Neuronal stem cell (in vitro differentiated cells): ENCODE data around the gene CARMIL1.

Source experiments
- DNase-seq: peaks from one replicate; pipeline ENCODE4 v3.0.0-alpha.2; 2013; ENCODE audit warnings: low spot score
- H2AFZ ChIP-seq: one replicate; pipeline ENCODE4 v1.6.1; 2013; ENCODE audit warnings: mild to moderate bottlenecking, low read length, inconsistent platforms
- H2AK5ac ChIP-seq: 2 replicates; pipeline ENCODE4 v1.6.1; 2013; ENCODE audit warnings: low read depth, mild to moderate bottlenecking, inconsistent platforms, low read length, moderate library complexity, mixed read lengths
- H2BK120ac ChIP-seq: 2 replicates; pipeline ENCODE4 v1.6.1; 2013; ENCODE audit warnings: low read depth, mild to moderate bottlenecking, inconsistent platforms, low read length, moderate library complexity, mixed read lengths
- H2BK12ac ChIP-seq: one replicate; pipeline ENCODE4 v1.6.1; 2013; ENCODE audit warnings: low read length, inconsistent platforms
- H2BK15ac ChIP-seq: 2 replicates; pipeline ENCODE4 v1.6.1; 2013; ENCODE audit warnings: mild to moderate bottlenecking, low read length, inconsistent platforms, mixed read lengths
- H2BK5ac ChIP-seq: one replicate; pipeline ENCODE4 v1.6.1; 2013; ENCODE audit warnings: inconsistent platforms, mild to moderate bottlenecking, low read length, moderate library complexity
- H3K14ac ChIP-seq: one replicate; pipeline ENCODE4 v1.6.1; 2013; ENCODE audit warnings: low read length, inconsistent platforms
- H3K18ac ChIP-seq: 2 replicates; pipeline ENCODE4 v1.6.1; 2013; ENCODE audit warnings: low read length, inconsistent platforms
- H3K23ac ChIP-seq: 2 replicates; pipeline ENCODE4 v1.6.1; 2013; ENCODE audit warnings: low read depth, mild to moderate bottlenecking, mixed read lengths, low read length, inconsistent platforms; ENCODE audit not compliant: poor library complexity
- H3K27ac ChIP-seq: replicated peaks from 3 replicates; pipeline ENCODE4 v1.5.1; 2013; ENCODE audit warnings: low read length, inconsistent platforms
- H3K27me3 ChIP-seq, 3 experiments: 2 replicates each; pipeline ENCODE4 v1.6.1; 2013; ENCODE audit warnings: low read length in 3 of 3, mild to moderate bottlenecking in 2 of 3, inconsistent platforms in 1 of 3, low read depth in 1 of 3, mixed read lengths in 1 of 3, moderate library complexity in 1 of 3; ENCODE audit not compliant: control insufficient read depth in 3 of 3, insufficient read depth in 3 of 3
- H3K36me3 ChIP-seq, 2 donors: replicated peaks in 1 of 2; 2 replicates each; pipeline ENCODE4 v1.6.1; 2013; ENCODE audit warnings: low read length in 2 of 2; ENCODE audit not compliant: control insufficient read depth in 2 of 2, insufficient read depth in 2 of 2
- H3K4ac ChIP-seq: 2 replicates; pipeline ENCODE4 v1.6.1; 2013; ENCODE audit warnings: inconsistent platforms, mild to moderate bottlenecking, low read length, moderate library complexity
- H3K4me1 ChIP-seq, 2 donors: 1 replicate in 1 of 2; 2 replicates in 1 of 2; pipeline ENCODE4 v1.6.1; 2013; ENCODE audit warnings: low read length in 2 of 2, low read depth in 1 of 2; ENCODE audit not compliant: control insufficient read depth in 2 of 2, insufficient read depth in 1 of 2
- H3K4me2 ChIP-seq: one replicate; pipeline ENCODE4 v1.6.1; 2013; ENCODE audit warnings: mild to moderate bottlenecking, low read length, inconsistent platforms; ENCODE audit not compliant: insufficient read depth, poor library complexity, severe bottlenecking
- H3K4me3 ChIP-seq, 2 donors: 2 replicates each; pipeline ENCODE4 v1.5.1; 2013; ENCODE audit warnings: low read length in 2 of 2, mild to moderate bottlenecking in 2 of 2, inconsistent platforms in 1 of 2, moderate library complexity in 1 of 2
- H3K79me1 ChIP-seq: one replicate; pipeline ENCODE4 v1.6.1; 2013; ENCODE audit warnings: low read depth, mild to moderate bottlenecking, inconsistent platforms, low read length, moderate library complexity
- H3K9ac ChIP-seq: one replicate; pipeline ENCODE4 v1.6.1; 2013; ENCODE audit warnings: mild to moderate bottlenecking, low read depth, low read length, inconsistent platforms; ENCODE audit not compliant: poor library complexity
- H3K9me3 ChIP-seq, 2 donors: replicated peaks in 1 of 2; 2 replicates each; pipeline versions ENCODE3 to v1.6.1; 2013; ENCODE audit warnings: low read length in 2 of 2, mild to moderate bottlenecking in 2 of 2, inconsistent platforms in 1 of 2, low read depth in 1 of 2, mixed read lengths in 1 of 2, moderate library complexity in 1 of 2; ENCODE audit not compliant: control insufficient read depth in 2 of 2, insufficient read depth in 1 of 2
- H4K8ac ChIP-seq: one replicate; pipeline ENCODE4 v1.6.1; 2013; ENCODE audit warnings: low read depth, mild to moderate bottlenecking, inconsistent platforms, low read length, moderate library complexity
- H4K91ac ChIP-seq: one replicate; pipeline ENCODE4 v1.6.1; 2013; ENCODE audit warnings: low read length, low read depth, mild to moderate bottlenecking, inconsistent platforms; ENCODE audit not compliant: poor library complexity
- WGBS, 2 donors: extraction: QIAGEN DNeasy Blood & Tissue Kit; methylation state at CpG; one replicate each; pipeline ENCODE4 v1.1.7; 2013; ENCODE audit warnings: missing lambda C conversion rate in 2 of 2, mixed read lengths in 1 of 2; ENCODE audit not compliant: insufficient read length in 2 of 2, insufficient replicate concordance in 1 of 2; ENCODE audit errors: extremely low coverage in 2 of 2; 5-methylcytosine and 5-hydroxymethylcytosine counted together

Gene CARMIL1

DNA sequence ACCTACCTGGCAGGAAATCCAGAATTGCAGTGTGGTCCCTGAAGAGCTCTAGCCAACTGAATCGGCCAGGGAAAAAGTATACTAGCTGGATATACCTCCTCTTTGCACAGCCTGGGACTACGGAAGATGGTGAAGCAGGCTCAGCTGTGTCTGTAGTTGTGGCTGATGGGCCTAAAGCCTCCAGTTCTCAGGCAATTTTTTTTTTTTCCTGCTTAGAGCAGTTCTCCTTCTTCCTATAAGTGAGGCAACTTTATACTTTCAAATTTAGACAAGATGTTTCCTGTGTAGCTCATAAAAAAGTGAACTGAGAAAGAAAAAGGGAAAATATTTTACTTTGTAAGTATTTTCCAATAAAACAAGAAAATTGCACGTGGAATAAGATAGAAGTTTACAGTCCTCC is 172.9 kb downstream of the CARMIL1 start:
- no peaks in the 10 kb centered on the region for H3K36me3 ChIP-seq
- no peak overlapping the region for H3K9ac ChIP-seq
- no peak overlapping the region for H3K18ac ChIP-seq
- H2AFZ ChIP-seq, result no peak overlapping the region
- no peak overlapping the region for H2BK5ac ChIP-seq
- H3K14ac ChIP-seq, result no peak overlapping the region
- H4K91ac ChIP-seq, result no peak overlapping the region
- H2BK120ac ChIP-seq, result no peak overlapping the region
- H3K23ac ChIP-seq, result no peak overlapping the region
- no peak overlapping the region for H3K4me3 ChIP-seq
- no peak for DNase-seq
- no peaks in the 10 kb centered on the region for H3K79me1 ChIP-seq
- H3K4me2 ChIP-seq, result no peak overlapping the region
- H2BK15ac ChIP-seq, result no peak overlapping the region
- no peaks in the 10 kb centered on the region for H3K9me3 ChIP-seq
- no peak overlapping the region for H2AK5ac ChIP-seq
- peaks cover 1 to 21% of the 10 kb centered on the region in 2 donors for H3K4me1 ChIP-seq
- WGBS, 2 donors, result no CpG with 5 or more reads among the region's 3 CpGs
- H3K27ac ChIP-seq, result no peak overlapping the region
- H2BK12ac ChIP-seq, result no peak overlapping the region
- no peak overlapping the region for H4K8ac ChIP-seq
- no peaks in the 10 kb centered on the region for H3K27me3 ChIP-seq
- H3K4ac ChIP-seq, result no peak overlapping the region

DNA sequence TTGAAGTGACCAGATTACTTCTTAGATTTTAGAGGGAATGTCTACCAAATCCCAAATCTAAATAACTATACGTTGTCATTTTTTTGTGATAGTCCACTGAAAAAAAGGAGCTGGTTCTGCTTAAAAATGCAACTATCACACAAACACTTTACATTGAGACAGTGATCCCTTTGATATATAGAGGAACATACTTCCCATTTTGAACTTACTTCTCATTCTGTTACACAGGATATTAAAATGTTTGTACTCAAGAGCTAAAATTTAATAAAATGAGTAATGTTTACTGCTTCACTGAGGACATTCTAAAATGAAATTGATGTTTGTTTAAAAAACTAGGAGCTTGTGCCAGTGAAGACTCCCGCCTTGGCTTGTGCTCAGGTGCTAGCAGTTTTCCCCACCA is 174.1 kb downstream of the CARMIL1 start:
- DNase-seq, result no peak
- no CpG with 5 or more reads among the region's 2 CpGs for WGBS, 2 donors
- H3K23ac ChIP-seq, result no peak overlapping the region

GRCh38 chr6:25454136-25454535 is 175.0 kb downstream of the CARMIL1 start:
- Histone ChIP-seq H2BK12ac (no peak overlapping the region), H3K27ac (no peak overlapping the region), H2BK120ac (no peak overlapping the region), H3K18ac (no peak overlapping the region), H3K4me3 (no peak overlapping the region), H3K4me2 (no peak overlapping the region), H4K91ac (no peak overlapping the region), H2BK15ac (no peak overlapping the region), H2BK5ac (no peak overlapping the region), H3K36me3 (no peaks in the 10 kb centered on the region), H3K14ac (no peak overlapping the region), H3K27me3 (no peaks in the 10 kb centered on the region), H2AFZ (no peak overlapping the region), H3K9me3 (no peaks in the 10 kb centered on the region), H3K4me1 (peaks cover under 1 to 21% of the 10 kb centered on the region in 2 donors), H2AK5ac (no peak overlapping the region), H3K4ac (no peak overlapping the region), H3K9ac (no peak overlapping the region), H3K23ac (no peak overlapping the region), H4K8ac (no peak overlapping the region), H3K79me1 (no peaks in the 10 kb centered on the region)
- DNase-seq, result no peak
- WGBS, 2 donors, result no CpG with 5 or more reads among the region's 1 CpG

More for the DNA sequence above, 174.1 kb downstream of the CARMIL1 start:
- H3K27me3 ChIP-seq, result no peaks in the 10 kb centered on the region
- no peak overlapping the region for H3K27ac ChIP-seq
- H3K14ac ChIP-seq, result no peak overlapping the region
- H2AK5ac ChIP-seq, result no peak overlapping the region
- H2BK15ac ChIP-seq, result no peak overlapping the region
- no peak overlapping the region for H3K4me3 ChIP-seq
- H2AFZ ChIP-seq, result no peak overlapping the region
- no peak overlapping the region for H4K91ac ChIP-seq
- no peaks in the 10 kb centered on the region for H3K9me3 ChIP-seq
- H2BK5ac ChIP-seq, result no peak overlapping the region
- H3K18ac ChIP-seq, result no peak overlapping the region
- no peaks in the 10 kb centered on the region for H3K79me1 ChIP-seq
- H2BK12ac ChIP-seq, result no peak overlapping the region
- H3K9ac ChIP-seq, result no peak overlapping the region
- H2BK120ac ChIP-seq, result no peak overlapping the region
- no peak overlapping the region for H4K8ac ChIP-seq
- H3K4me2 ChIP-seq, result no peak overlapping the region
- H3K4ac ChIP-seq, result no peak overlapping the region
- H3K4me1 ChIP-seq, result peaks cover 1 to 25% of the 10 kb centered on the region in 2 donors
- no peaks in the 10 kb centered on the region for H3K36me3 ChIP-seq

- no peak overlapping the region for H2AK5ac ChIP-seq
- no peak overlapping the region for H4K91ac ChIP-seq
- H3K36me3 ChIP-seq, result no peaks in the 10 kb centered on the region
- no peak overlapping the region for H3K18ac ChIP-seq
- DNase-seq, result no peak
- H3K27me3 ChIP-seq, result no peaks in the 10 kb centered on the region
- H3K14ac ChIP-seq, result no peak overlapping the region
- no peak overlapping the region for H3K23ac ChIP-seq
- H3K4ac ChIP-seq, result no peak overlapping the region
- peaks cover 2 to 10% of the 10 kb centered on the region in 2 donors for H3K4me1 ChIP-seq
- H2BK12ac ChIP-seq, result no peak overlapping the region
- no peaks in the 10 kb centered on the region for H3K9me3 ChIP-seq
- no peak overlapping the region for H2BK120ac ChIP-seq
- no peaks in the 10 kb centered on the region for H3K79me1 ChIP-seq
- no peak overlapping the region for H3K4me3 ChIP-seq
- no peak overlapping the region for H2AFZ ChIP-seq
- no peak overlapping the region for H2BK5ac ChIP-seq
- H3K9ac ChIP-seq, result no peak overlapping the region
- H4K8ac ChIP-seq, result no peak overlapping the region
- WGBS, 2 donors, result no CpG with 5 or more reads among the region's 3 CpGs
- no peak overlapping the region for H3K4me2 ChIP-seq
- H3K27ac ChIP-seq, result no peak overlapping the region
- no peak overlapping the region for H2BK15ac ChIP-seq
Measured at GRCh38 chr6:25456249-25457040, 177.3 kb downstream of the CARMIL1 start.
